GM12864 (cell line): ENCODE results near the gene ZDHHC4.
"Not testable (repeated sequence)": the region's sequence is repeated elsewhere in the genome, so short reads cannot be mapped to it uniquely, and the experiment has no call there.

Experiments
- DNase-seq: peaks from one replicate; pipeline ENCODE4 v3.0.0-alpha.2; 2011; ENCODE audit warnings: low read depth
- H3K4me3 ChIP-seq: 2 replicates; pipeline ENCODE4 v1.5.1; 2011; ENCODE audit warnings: mild to moderate bottlenecking, low read depth, low read length, control low read depth
- CTCF ChIP-seq: IDR thresholded peaks from 2 replicates; pipeline ENCODE4 v1.5.1; 2011; ENCODE audit warnings: low read depth, mild to moderate bottlenecking, moderate library complexity, low read length, control low read depth, inconsistent platforms; ENCODE audit errors: missing control alignments

Gene ZDHHC4

DNA sequence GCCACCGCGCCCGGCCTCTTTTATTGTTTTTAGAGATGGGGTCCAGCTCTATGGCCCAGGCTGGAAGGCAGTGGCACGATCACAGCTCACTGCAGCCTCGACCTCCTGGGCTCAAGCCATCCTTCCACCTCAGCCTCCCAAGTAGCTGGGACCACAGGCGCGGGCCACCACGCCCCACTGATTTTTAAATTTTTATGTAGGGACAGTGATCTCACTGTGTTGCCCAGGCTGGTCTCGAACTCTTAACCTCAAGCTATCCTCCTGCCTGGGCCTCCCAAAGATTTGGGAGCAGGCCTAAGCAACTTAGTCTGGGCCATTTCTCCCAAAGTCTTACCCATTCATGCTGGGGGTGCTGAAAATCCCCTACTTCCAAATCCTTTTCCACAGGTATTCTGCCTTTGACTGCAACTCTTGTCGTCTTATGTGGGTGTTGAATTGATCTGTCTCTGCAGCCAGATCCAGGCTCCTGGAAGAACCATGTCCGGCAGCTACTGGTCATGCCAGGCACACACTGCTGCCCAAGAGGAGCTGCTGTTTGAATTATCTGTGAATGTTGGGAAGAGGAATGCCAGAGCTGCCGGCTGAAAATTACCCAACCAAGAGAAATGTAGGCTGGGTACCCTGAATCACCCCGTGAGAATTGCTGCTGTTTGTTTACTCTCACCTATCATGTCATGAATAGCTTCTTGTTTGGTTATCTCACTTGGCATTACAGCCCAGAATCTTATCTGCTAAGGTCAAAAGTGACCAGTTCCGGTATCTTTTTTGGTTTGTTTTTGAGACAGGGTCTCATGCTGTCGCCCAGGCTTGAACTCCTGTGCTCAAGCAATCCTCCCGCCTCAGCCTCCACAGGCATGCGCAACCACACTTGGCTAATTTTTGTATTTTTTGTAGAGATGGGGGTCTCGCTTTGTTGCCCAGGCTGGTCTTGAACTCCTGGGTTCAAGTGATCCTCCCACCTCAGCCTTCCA is 1.1 kb downstream of the ZDHHC4 start:
- H3K4me3 ChIP-seq, result peak overlapping the region; percentile 83
- no peak for DNase-seq
- TF ChIP-seq CTCF, result no peak

- TF ChIP-seq CTCF, result peak; percentile 31
- DNase-seq, result no peak
Measured at GRCh38 chr7:6579446-6579845, 2.2 kb downstream of the ZDHHC4 start.

GRCh38 chr7:6585746-6586432 is 8.6 kb downstream of the ZDHHC4 start:
- not testable (repeated sequence) for DNase-seq, H3K4me3 ChIP-seq

More at GRCh38 chr7:6579446-6579845, 2.2 kb downstream of the ZDHHC4 start:
- H3K4me3 ChIP-seq, result no peak overlapping the region

- no peak for DNase-seq
- no peak for TF ChIP-seq CTCF
- no peak overlapping the region for H3K4me3 ChIP-seq
Measured at GRCh38 chr7:6588566-6588965, 11.3 kb downstream of the ZDHHC4 start.

- DNase-seq, result no peak
- no peak for TF ChIP-seq CTCF
- H3K4me3 ChIP-seq, result peak overlapping the region; percentile 47
Measured at GRCh38 chr7:6589151-6589828, 12.0 kb downstream of the ZDHHC4 start.

GRCh38 chr7:6589829-6590644 is 12.8 kb downstream of the ZDHHC4 start, which contains the start of gene INTS15:
INTS15 (plus strand) TSS chr7:6590021; CDS start chr7:6590284, 263 bp downstream.
- H3K4me3 ChIP-seq, result peak within 1 kb of the TSS; percentile 98
- peak; percentile 49 for DNase-seq
- peak; percentile 68 for TF ChIP-seq CTCF
